Right lobe of liver (tissue), 6 donors: ENCODE data around the gene SOS2. TPM values are rescaled to one million over a fixed set of nuclear protein-coding genes. Genes with fewer than 3 reads are reported as not detected.
A peak's percentile ranks its signal among the peaks of the same experiment; 100 is the strongest.

Experiments
- ATAC-seq, 4 donors: fragments of 200-7000 bp; cut with Tn5 transposase; one replicate each; pipeline ENCODE4 v1.9.1; 2020; ENCODE audit warnings: mild to moderate bottlenecking in 4 of 4, moderate library complexity in 4 of 4
- DNase-seq, 3 donors: peaks; one replicate each; pipeline ENCODE4 v3.0.0-alpha.2; 2020
- H3K27ac ChIP-seq, 3 donors: fragments of 200-600 bp; one replicate each; pipeline ENCODE4 v1.8.0; 2022
- H3K27me3 ChIP-seq, 2 donors: fragments of 200-600 bp; one replicate each; pipeline ENCODE4 v1.8.0; 2022
- H3K36me3 ChIP-seq, 4 donors: fragments of 200-600 bp; sonication (generic) in 1 of 4; one replicate each; pipeline versions ENCODE4 v1.5.1 to v1.8.0; 2017 to 2022; ENCODE audit warnings: control low read depth in 1 of 4
- H3K4me1 ChIP-seq, 4 donors: fragments of 200-600 bp; sonication (generic) in 1 of 4; one replicate each; pipeline versions ENCODE4 v1.5.1 to v1.8.0; 2017 to 2022; ENCODE audit warnings: control low read depth in 1 of 4
- H3K4me3 ChIP-seq, 3 donors: fragments of 200-600 bp; one replicate each; pipeline ENCODE4 v1.8.0; 2022
- H3K9me3 ChIP-seq, 4 donors: fragments of 200-600 bp; sonication (generic) in 1 of 4; one replicate each; pipeline versions ENCODE4 v1.5.1 to v1.8.0; 2017 to 2022; ENCODE audit warnings: control low read depth in 1 of 4
- POLR2A ChIP-seq: fragments of 450-650 bp; IDR thresholded peaks from one replicate; pipeline ENCODE4 v1.6.1; 2017; ENCODE audit warnings: antibody characterized with exemption, mild to moderate bottlenecking
- WGBS: methylation state at CpG from one replicate; pipeline ENCODE4 v1.1.6; 2018; ENCODE audit warnings: low coverage, low lambda C conversion rate; ENCODE audit not compliant: insufficient coverage; ENCODE audit errors: missing lambda C conversion rate; 5-methylcytosine and 5-hydroxymethylcytosine counted together
- intact Hi-C, 2 donors: fragments of 100-400 bp; cut with DNase I; formaldehyde crosslinking; loops; one replicate each; pipeline versions ENCODE4 v1.11.2 to v1.14.1; 2022
- total RNA-seq, 6 experiments: library from RNA; depleted of rRNA in 2 of 6; stranded (reverse); fragments of >200 nt in 2 of 6; fragmentation: NEBNext Ultra II Directional in 3 of 6; extraction: Animal tissue kit (Norgen Biotek cat#: 25700) in 3 of 6; gene quantifications; one replicate each; pipeline versions ENCODE4 v1.1.0 to v1.2.4, GENCODE V29; 2016 to 2023
- TF ChIP-seq, protein P1 (sequence below), 4 donors: fragments of 200-600 bp in 3 of 4; fragments of 450-650 bp in 1 of 4; IDR thresholded peaks; one replicate each; pipeline versions ENCODE4 v1.5.1 to v1.8.0; 2016 to 2022; ENCODE audit warnings: antibody characterized with exemption in 4 of 4, mild to moderate bottlenecking in 2 of 4
- donor health status: DM: no; HTN: yes; CAD: no.
- donor health status: DM: no; HTN: no; CAD: no.
- donor health status: DM: no; HTN: no; CAD: no.
- donor health status: DM: no; HTN: yes; CAD: no.
- donor health status: DM: no; HTN: yes; CAD: no.

Gene SOS2
- total RNA-seq, 6 experiments from 2014 or later, result 9.0 to 12.4 (median 10.3) TPM

- Histone ChIP-seq H3K27me3 (no peaks in the 10 kb centered on the region), H3K27ac (no peak overlapping the region), H3K4me1 (no peaks in the 10 kb centered on the region), H3K36me3 (no peaks in the 10 kb centered on the region), H3K9me3 (no peaks in the 10 kb centered on the region), H3K4me3 (no peak overlapping the region)
- TF ChIP-seq POLR2A, result no peak
- intact Hi-C loops, result no loop called here
- peak in 3 of 4 donors; percentile 20 to 52 (median 27) for ATAC-seq
- DNase-seq, result no peak
- 36% methylated on average over 1 of the region's 1 CpG for WGBS
These were observed 21.3 kb downstream of the SOS2 start for GRCh38 chr14:50210074-50210473.

GRCh38 chr14:50198499-50198898, 32.9 kb downstream of the SOS2 start:
- TF ChIP-seq, protein P1, sequence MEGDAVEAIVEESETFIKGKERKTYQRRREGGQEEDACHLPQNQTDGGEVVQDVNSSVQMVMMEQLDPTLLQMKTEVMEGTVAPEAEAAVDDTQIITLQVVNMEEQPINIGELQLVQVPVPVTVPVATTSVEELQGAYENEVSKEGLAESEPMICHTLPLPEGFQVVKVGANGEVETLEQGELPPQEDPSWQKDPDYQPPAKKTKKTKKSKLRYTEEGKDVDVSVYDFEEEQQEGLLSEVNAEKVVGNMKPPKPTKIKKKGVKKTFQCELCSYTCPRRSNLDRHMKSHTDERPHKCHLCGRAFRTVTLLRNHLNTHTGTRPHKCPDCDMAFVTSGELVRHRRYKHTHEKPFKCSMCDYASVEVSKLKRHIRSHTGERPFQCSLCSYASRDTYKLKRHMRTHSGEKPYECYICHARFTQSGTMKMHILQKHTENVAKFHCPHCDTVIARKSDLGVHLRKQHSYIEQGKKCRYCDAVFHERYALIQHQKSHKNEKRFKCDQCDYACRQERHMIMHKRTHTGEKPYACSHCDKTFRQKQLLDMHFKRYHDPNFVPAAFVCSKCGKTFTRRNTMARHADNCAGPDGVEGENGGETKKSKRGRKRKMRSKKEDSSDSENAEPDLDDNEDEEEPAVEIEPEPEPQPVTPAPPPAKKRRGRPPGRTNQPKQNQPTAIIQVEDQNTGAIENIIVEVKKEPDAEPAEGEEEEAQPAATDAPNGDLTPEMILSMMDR (IDR thresholded peaks at IDR 0.05), result no peak
- TF ChIP-seq POLR2A, result no peak
- Histone ChIP-seq H3K4me3 (no peak overlapping the region), H3K27ac (no peak overlapping the region), H3K9me3 (no peaks in the 10 kb centered on the region), H3K27me3 (no peaks in the 10 kb centered on the region), H3K36me3 (peaks cover 0 to 18% (median 7%) of the 10 kb centered on the region in 4 donors), H3K4me1 (no peaks in the 10 kb centered on the region)
- intact Hi-C loops, result no loop called here
- 78% methylated on average over 2 of the region's 2 CpGs for WGBS
- DNase-seq (no peak), ATAC-seq (no peak)

DNA sequence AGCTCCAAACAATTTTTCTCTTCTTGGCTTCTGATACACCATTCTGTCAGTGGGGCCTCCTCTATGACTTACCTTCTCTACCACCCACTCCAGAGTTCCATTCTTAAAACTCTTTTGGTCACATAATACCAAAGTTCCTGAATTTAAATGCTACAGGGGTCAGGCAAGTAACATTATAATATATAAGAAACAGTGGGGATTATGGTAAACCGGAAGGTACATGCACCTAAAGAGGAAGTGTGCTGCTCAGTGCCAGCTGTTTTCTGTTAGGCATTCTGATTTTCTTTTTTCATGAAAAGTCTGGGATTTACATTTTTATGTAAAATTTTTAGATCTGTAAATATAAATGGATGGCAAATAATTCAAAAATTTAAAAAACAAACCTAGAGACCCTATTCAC, 39.9 kb downstream of the SOS2 start:
- WGBS, result 100% methylated on average over 1 of the region's 1 CpG
- DNase-seq, result no peak

DNA sequence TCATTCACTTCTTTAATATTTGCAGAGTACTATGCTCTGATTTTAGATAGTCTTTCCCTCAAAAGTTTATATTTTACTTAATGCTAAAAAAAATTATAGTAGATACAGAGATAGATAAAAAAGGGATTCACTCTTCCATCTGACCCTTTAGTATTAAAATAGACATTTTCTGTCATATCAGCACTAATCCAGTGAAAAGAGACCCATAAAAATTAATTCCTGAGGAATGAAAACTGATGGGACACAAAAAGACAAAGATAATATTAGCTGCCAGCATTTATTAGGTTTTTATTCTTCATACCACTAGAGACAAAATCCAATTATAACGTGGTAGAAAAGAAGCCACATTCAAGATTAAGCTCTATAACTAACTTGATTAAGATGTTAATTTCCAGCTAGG, 45.3 kb downstream of the SOS2 start:
- H3K27me3 ChIP-seq, result no peaks in the 10 kb centered on the region
- no peak for DNase-seq
- ATAC-seq, result no peak
- intact Hi-C loops, result no loop called here
- H3K27ac ChIP-seq, result no peak overlapping the region
- H3K4me3 ChIP-seq, result no peak overlapping the region
- no peaks in the 10 kb centered on the region for H3K4me1 ChIP-seq
- H3K9me3 ChIP-seq, result no peaks in the 10 kb centered on the region
- WGBS, result 87% methylated on average over 1 of the region's 1 CpG
- TF ChIP-seq, protein P1 (IDR thresholded peaks at IDR 0.05), result no peak
- no peak for TF ChIP-seq POLR2A
- H3K36me3 ChIP-seq, result peaks cover 0 to 22% (median 9%) of the 10 kb centered on the region in 4 donors

More for the DNA sequence above, 39.9 kb downstream of the SOS2 start:
- no peak for ATAC-seq
- no peak overlapping the region for H3K4me3 ChIP-seq
- peaks cover 0 to 16% (median 8%) of the 10 kb centered on the region in 4 donors for H3K36me3 ChIP-seq
- no peaks in the 10 kb centered on the region for H3K4me1 ChIP-seq
- H3K27ac ChIP-seq, result no peak overlapping the region
- no peaks in the 10 kb centered on the region for H3K27me3 ChIP-seq
- TF ChIP-seq POLR2A, result no peak
- TF ChIP-seq, protein P1 (IDR thresholded peaks at IDR 0.05), result no peak
- no peaks in the 10 kb centered on the region for H3K9me3 ChIP-seq
- intact Hi-C loops, result no loop called here

DNA sequence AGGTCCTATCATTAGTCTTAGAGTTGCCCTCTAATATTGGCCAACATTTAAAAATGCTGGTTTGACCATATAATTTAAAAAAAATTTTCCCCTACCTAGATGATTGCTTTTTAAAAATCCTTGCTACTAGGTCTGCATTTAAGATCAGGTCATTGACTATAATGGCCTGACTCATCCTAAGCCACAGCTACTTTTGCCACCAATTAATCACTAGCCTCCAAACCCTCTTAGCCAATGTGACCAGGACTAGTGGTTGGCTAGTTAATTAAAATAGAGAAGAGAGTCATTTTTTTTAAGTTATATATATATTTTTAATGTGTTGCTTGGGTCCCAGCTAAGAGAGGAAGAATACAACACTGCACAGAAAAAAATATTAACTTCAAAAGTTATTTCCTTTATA, 57.5 kb downstream of the SOS2 start:
- intact Hi-C loops, result no loop called here
- Histone ChIP-seq H3K36me3 (peaks cover 0 to 9% (median 0%) of the 10 kb centered on the region in 4 donors), H3K9me3 (no peaks in the 10 kb centered on the region), H3K27me3 (no peaks in the 10 kb centered on the region), H3K4me1 (no peaks in the 10 kb centered on the region), H3K4me3 (no peak overlapping the region), H3K27ac (no peak overlapping the region)
- ATAC-seq (no peak), DNase-seq (no peak)
- TF ChIP-seq POLR2A, result no peak
- TF ChIP-seq, protein P1 (IDR thresholded peaks at IDR 0.05), result no peak
